ENCODE results near the gene RPL38.
A peak's percentile ranks its signal among the peaks of the same experiment; 100 is the strongest.

The RPL38 gene

DNA sequence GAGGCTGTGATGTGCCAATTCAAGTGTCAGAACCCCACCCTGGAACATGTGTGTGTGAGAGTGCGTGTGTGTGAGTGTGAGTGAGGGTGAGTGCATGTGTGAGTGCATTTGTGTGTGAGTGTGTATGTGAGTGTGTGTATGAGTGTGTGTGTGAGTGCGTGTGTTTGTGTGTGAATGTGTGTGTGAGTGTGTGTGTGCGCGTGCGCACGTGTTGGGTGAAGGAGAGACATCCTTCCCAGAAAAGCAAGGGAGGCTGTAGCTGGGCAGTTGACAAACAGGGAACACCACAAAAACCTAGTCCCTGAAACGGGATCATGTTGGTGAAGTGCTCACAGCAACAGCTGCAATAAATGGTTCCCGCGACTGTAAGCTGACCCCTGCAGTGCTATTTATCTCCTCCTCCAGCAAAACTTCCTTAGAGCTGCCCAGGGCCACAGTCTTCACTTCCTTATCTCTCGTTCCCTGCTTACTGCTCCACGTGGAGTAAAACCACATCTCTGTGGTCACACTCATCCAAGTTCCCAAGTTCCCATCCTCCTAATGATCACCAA is 40.1 kb upstream of the RPL38 start:
- TF ChIP-seq Cebpa-rat (IDR thresholded peaks at IDR 0.05) = no peak
- Histone ChIP-seq H3K27ac (peak overlapping the region in 1 of 11 experiments; percentile 21; a peak in 1 of 22 replicates), H3K4me1 (peaks cover 36 to 55% (median 44%) of the 10 kb centered on the region in 10 experiments), H4K20me1 (no peaks in the 10 kb centered on the region), H3K4me2 (peak overlapping the region in 10 of 11 experiments; percentile 18 to 75 (median 62); a peak in 18 of 22 replicates), H3K27me3 (no peaks in the 10 kb centered on the region), H3K9ac (no peak overlapping the region), H3K36me3 (no peaks in the 10 kb centered on the region), H3K4me3 (no peak overlapping the region), H3K9me3 (replicated peaks in 1 of 11) (peaks cover 0 to 6% (median under 1%) of the 10 kb centered on the region in 11 experiments; a peak in 1 of 22 replicates)

DNA sequence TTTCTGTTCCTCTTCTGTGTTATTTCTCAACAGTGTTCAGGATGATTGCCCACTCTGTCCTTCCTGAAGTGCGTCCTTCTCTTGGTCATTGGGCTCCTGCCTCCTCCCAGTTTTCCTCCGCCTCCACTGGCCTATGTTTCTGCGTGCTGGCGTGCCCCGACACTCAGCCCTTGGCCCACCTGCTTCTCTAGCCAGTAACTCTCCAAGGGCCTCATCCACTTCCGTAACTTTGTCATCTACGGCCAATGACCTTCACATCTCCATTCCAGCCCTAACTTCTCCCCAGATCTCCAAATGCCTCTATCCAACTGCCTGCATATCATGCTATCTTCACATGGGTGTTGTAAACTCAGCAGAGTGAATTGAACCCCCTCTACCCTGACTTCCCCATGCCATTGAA is 39.6 kb upstream of the RPL38 start:
- H3K9ac ChIP-seq = no peak overlapping the region
- H3K27me3 ChIP-seq = no peaks in the 10 kb centered on the region
- H3K4me1 ChIP-seq = peaks cover 36 to 55% (median 44%) of the 10 kb centered on the region in 10 experiments
- 0 out of 22 replicates have a peak, but pooled peaks cover 0 to 5% (median 0%) of the 10 kb centered on the region in 11 experiments for H3K9me3 ChIP-seq (replicated peaks in 1 of 11)
- no peak for TF ChIP-seq Cebpa-rat (IDR thresholded peaks at IDR 0.05)
- H3K36me3 ChIP-seq = no peaks in the 10 kb centered on the region
- H3K4me3 ChIP-seq = no peak overlapping the region
- 0 out of 22 replicates have a peak overlapping the region, but pooled peaks of 2 of the 11 experiments have one; percentile 29 to 31 for H3K27ac ChIP-seq
- H4K20me1 ChIP-seq = no peaks in the 10 kb centered on the region
- peak overlapping the region in 10 of 11 experiments; percentile 18 to 75 (median 62); a peak in 18 of 22 replicates for H3K4me2 ChIP-seq

GRCh38 chr17:74164446-74165045 is 38.9 kb upstream of the RPL38 start:
- Histone ChIP-seq H3K36me3 (no peaks in the 10 kb centered on the region), H3K27me3 (no peaks in the 10 kb centered on the region), H3K27ac (0 out of 22 replicates have a peak overlapping the region, but pooled peaks of 1 of the 11 experiments have one; percentile 29), H4K20me1 (no peaks in the 10 kb centered on the region), H3K4me2 (peak overlapping the region in 5 of 11 experiments; percentile 52 to 74 (median 64); a peak in 4 of 22 replicates), H3K9me3 (replicated peaks in 1 of 11) (0 out of 22 replicates have a peak, but pooled peaks cover 0 to 5% (median 0%) of the 10 kb centered on the region in 11 experiments), H3K4me3 (no peak overlapping the region), H3K9ac (no peak overlapping the region), H3K4me1 (peaks cover 36 to 55% (median 44%) of the 10 kb centered on the region in 10 experiments)
- TF ChIP-seq Cebpa-rat (IDR thresholded peaks at IDR 0.05) = no peak

- H4K20me1 ChIP-seq = no peaks in the 10 kb centered on the region
- H3K4me2 ChIP-seq = peak overlapping the region in 9 of 11 experiments; percentile 3 to 36 (median 16); a peak in 10 of 22 replicates
- H3K9me3 ChIP-seq (replicated peaks in 1 of 11) = 0 out of 22 replicates have a peak, but pooled peaks cover 0 to 5% (median 0%) of the 10 kb centered on the region in 11 experiments
- H3K9ac ChIP-seq = no peak overlapping the region
- no peak for TF ChIP-seq Cebpa-rat (IDR thresholded peaks at IDR 0.05)
- no peak overlapping the region for H3K27ac ChIP-seq
- peaks cover 29 to 47% (median 37%) of the 10 kb centered on the region in 10 experiments for H3K4me1 ChIP-seq
- H3K27me3 ChIP-seq = no peaks in the 10 kb centered on the region
- H3K4me3 ChIP-seq = no peak overlapping the region
- no peaks in the 10 kb centered on the region for H3K36me3 ChIP-seq
These were observed 37.6 kb upstream of the RPL38 start for GRCh38 chr17:74165797-74166365.

GRCh38 chr17:74170924-74171323 is 32.6 kb upstream of the RPL38 start:
- 0 out of 22 replicates have a peak, but pooled peaks cover 0 to 5% (median 0%) of the 10 kb centered on the region in 11 experiments for H3K9me3 ChIP-seq (replicated peaks in 1 of 11)

GRCh38 chr17:74172700-74173099 is 30.8 kb upstream of the RPL38 start:
- Histone ChIP-seq H3K36me3 (no peaks in the 10 kb centered on the region), H3K4me2 (no peak overlapping the region)

More at GRCh38 chr17:74170924-74171323, 32.6 kb upstream of the RPL38 start:
- Histone ChIP-seq H3K27me3 (no peaks in the 10 kb centered on the region), H4K20me1 (no peaks in the 10 kb centered on the region), H3K4me1 (peaks cover 5 to 20% (median 11%) of the 10 kb centered on the region in 10 experiments; a peak in 16 of 20 replicates), H3K9ac (no peak overlapping the region), H3K4me2 (no peak overlapping the region), H3K27ac (no peak overlapping the region), H3K36me3 (no peaks in the 10 kb centered on the region), H3K4me3 (no peak overlapping the region)
- no peak for TF ChIP-seq Cebpa-rat (IDR thresholded peaks at IDR 0.05)

DNA sequence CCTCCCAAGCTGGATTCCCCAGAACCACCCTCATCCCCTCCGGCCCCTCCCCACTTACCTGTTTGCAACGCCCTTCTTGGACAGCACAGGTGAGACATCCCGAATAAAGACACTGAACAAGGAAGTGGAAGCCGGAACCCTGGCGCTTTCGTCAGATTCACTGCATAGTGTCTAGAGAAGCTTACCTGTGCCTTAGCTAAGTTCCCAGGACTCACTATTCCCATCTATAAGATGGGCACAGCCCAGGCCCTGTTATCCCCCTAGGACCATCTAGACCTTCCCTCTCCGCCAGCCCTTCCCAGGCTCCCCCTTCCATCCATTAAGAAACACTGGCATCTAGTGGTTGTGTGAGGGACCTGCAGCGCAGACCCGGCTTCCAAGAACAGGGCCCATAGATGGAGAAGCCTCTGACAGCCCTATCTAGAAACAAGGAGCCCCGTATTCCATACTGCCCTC is 26.9 kb upstream of the RPL38 start:
- Histone ChIP-seq H3K27me3 (no peaks in the 10 kb centered on the region), H3K27ac (no peak overlapping the region), H3K4me1 (peaks cover 0 to 13% (median 6%) of the 10 kb centered on the region in 10 experiments; a peak in 14 of 20 replicates), H3K4me2 (no peak overlapping the region), H3K9ac (no peak overlapping the region), H3K4me3 (no peak overlapping the region), H4K20me1 (no peaks in the 10 kb centered on the region), H3K9me3 (replicated peaks in 1 of 11) (peaks cover 0 to 7% (median 0%) of the 10 kb centered on the region in 11 experiments; a peak in 3 of 22 replicates), H3K36me3 (no peaks in the 10 kb centered on the region)
- no peak for TF ChIP-seq Cebpa-rat (IDR thresholded peaks at IDR 0.05)

More at GRCh38 chr17:74172700-74173099, 30.8 kb upstream of the RPL38 start:
- Histone ChIP-seq H4K20me1 (no peaks in the 10 kb centered on the region), H3K27ac (no peak overlapping the region), H3K4me3 (no peak overlapping the region), H3K9ac (no peak overlapping the region), H3K4me1 (peaks cover 0 to 13% (median 6%) of the 10 kb centered on the region in 10 experiments; a peak in 13 of 20 replicates), H3K9me3 (replicated peaks in 1 of 11) (no peaks in the 10 kb centered on the region), H3K27me3 (no peaks in the 10 kb centered on the region)
- TF ChIP-seq Cebpa-rat (IDR thresholded peaks at IDR 0.05) = no peak

DNA sequence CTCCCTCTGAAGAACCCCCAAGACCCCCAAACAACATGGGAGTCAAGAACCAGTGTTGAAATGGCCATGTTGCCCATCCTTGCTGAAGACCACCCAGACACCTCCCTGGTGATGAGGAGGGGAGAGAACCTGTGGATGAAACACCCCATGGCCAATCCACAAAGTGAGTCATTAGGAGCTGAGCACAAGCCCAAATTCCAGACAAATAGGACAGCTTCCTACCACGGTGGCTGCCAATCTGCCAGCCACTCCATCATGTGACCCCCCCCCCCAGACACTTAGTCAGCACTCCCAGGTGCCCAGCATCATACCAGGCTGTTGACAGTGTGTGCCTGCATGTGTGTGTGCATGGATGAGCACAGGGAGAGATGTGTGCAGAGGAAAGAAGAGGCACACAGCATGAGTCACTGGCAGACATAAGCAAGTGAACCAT is 26.4 kb upstream of the RPL38 start:
- H3K4me1 ChIP-seq = peaks cover 0 to 13% (median 6%) of the 10 kb centered on the region in 10 experiments; a peak in 14 of 20 replicates
- H4K20me1 ChIP-seq = no peaks in the 10 kb centered on the region
- TF ChIP-seq Cebpa-rat (IDR thresholded peaks at IDR 0.05) = no peak
- no peak overlapping the region for H3K27ac ChIP-seq
- H3K36me3 ChIP-seq = no peaks in the 10 kb centered on the region
- no peak overlapping the region for H3K4me2 ChIP-seq
- no peak overlapping the region for H3K9ac ChIP-seq
- peaks cover 0 to 7% (median 0%) of the 10 kb centered on the region in 11 experiments; a peak in 3 of 22 replicates for H3K9me3 ChIP-seq (replicated peaks in 1 of 11)
- H3K4me3 ChIP-seq = no peak overlapping the region
- H3K27me3 ChIP-seq = no peaks in the 10 kb centered on the region

DNA sequence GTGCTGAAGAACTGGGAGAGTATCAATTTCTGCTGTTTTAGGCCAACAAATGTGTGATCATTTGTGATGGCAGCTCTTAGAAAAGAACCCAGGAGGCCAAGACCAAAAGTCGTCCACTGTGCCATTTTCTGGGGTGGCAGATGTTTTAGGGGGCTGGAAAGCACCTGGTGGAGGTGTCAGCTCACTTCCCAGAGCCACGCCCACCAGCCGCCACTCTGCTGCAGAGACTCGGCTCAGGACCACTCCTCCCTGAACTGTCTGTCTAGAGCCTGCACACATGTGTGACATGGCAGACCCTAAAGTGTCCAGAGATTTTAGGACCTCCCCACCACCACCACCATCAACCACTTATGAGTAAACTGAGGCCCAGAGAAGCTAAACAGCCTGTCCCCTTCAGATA is 23.9 kb upstream of the RPL38 start:
- Histone ChIP-seq H3K4me2 (peak overlapping the region in 4 of 11 experiments; percentile 0 to 6 (median 4); a peak in 2 of 22 replicates), H3K27me3 (no peaks in the 10 kb centered on the region), H3K4me3 (no peak overlapping the region), H3K9me3 (replicated peaks in 1 of 11) (peaks cover 0 to 7% (median 0%) of the 10 kb centered on the region in 11 experiments; a peak in 3 of 22 replicates), H3K27ac (no peak overlapping the region), H3K36me3 (no peaks in the 10 kb centered on the region), H4K20me1 (no peaks in the 10 kb centered on the region), H3K9ac (no peak overlapping the region), H3K4me1 (peaks cover 0 to 13% (median 6%) of the 10 kb centered on the region in 10 experiments; a peak in 16 of 20 replicates)
- no peak for TF ChIP-seq Cebpa-rat (IDR thresholded peaks at IDR 0.05)

Data from BLaER1 treated with 17β-estradiol and CSF1 and Interleukin-3, amounts not matched to agents 10 nM and 100 nM (cell line).